ENCODE data around the gene C1orf116.

C1orf116 gene

GRCh38 chr1:207077470-207078377 is 45.2 kb upstream of the C1orf116 start:
- DNase-seq (ENCODE audit: low read depth, low spot score): peak; percentile 23
- no peak overlapping the region for H3K4me3 ChIP-seq (ENCODE audit: low read depth, low read length)
- ChIA-PET CTCF (interaction anchor here (0.6 to 3.4 kb wide), 25 partner anchors 8 to 343 kb away, joined by 3 to 14 read pairs (median 4); partner anchors contain the start of genes C4BPB and PFKFB2), POLR2A (no interaction called here)
- TF ChIP-seq CTCF (IDR thresholded peaks at IDR 0.05; ENCODE audit: insufficient read depth, low read length, missing control alignments): peak; percentile 86

- CTCF ChIA-PET: interaction anchor here (0.9 to 3.0 kb wide), 7 partner anchors 16 to 328 kb away, joined by 3 to 9 read pairs (median 4); partner anchors contain the start of gene PFKFB2
- POLR2A ChIA-PET: no interaction called here
Observed at GRCh38 chr1:207077012-207077411, 44.5 kb upstream of the C1orf116 start.

GRCh38 chr1:207076181-207076955 is 43.8 kb upstream of the C1orf116 start:
- H3K4me3 ChIP-seq (ENCODE audit: low read depth, low read length): no peak overlapping the region
- CTCF ChIA-PET: interaction anchor here (0.9 to 3.5 kb wide), 10 partner anchors 8 to 329 kb away, joined by 3 to 17 read pairs (median 4); partner anchors contain the start of gene PFKFB2
- DNase-seq (ENCODE audit: low read depth, low spot score): no peak
- TF ChIP-seq CTCF (IDR thresholded peaks at IDR 0.05; ENCODE audit: insufficient read depth, low read length, missing control alignments): no peak
- POLR2A ChIA-PET: no interaction called here

More at GRCh38 chr1:207077012-207077411, 44.5 kb upstream of the C1orf116 start:
- DNase-seq (ENCODE audit: low read depth, low spot score): no peak
- no peak for TF ChIP-seq CTCF (IDR thresholded peaks at IDR 0.05; ENCODE audit: insufficient read depth, low read length, missing control alignments)
- H3K4me3 ChIP-seq (ENCODE audit: low read depth, low read length): no peak overlapping the region

- H3K4me3 ChIP-seq (ENCODE audit: low read depth, low read length): no peak overlapping the region
- DNase-seq (ENCODE audit: low read depth, low spot score): no peak
- ChIA-PET POLR2A (no interaction called here), CTCF (interaction anchor here (0.7 to 3.5 kb wide), 8 partner anchors 16 to 546 kb away, joined by 3 to 17 read pairs (median 4); no protein-coding TSS in a partner anchor)
- TF ChIP-seq CTCF (IDR thresholded peaks at IDR 0.05; ENCODE audit: insufficient read depth, low read length, missing control alignments): no peak
Observed at GRCh38 chr1:207073906-207074820, 41.6 kb upstream of the C1orf116 start.

- CTCF ChIA-PET: interaction anchor here (1.0 to 2.5 kb wide), 3 partner anchors 10 to 23 kb away, joined by 4 to 10 read pairs (median 4); no protein-coding TSS in a partner anchor
- no peak for TF ChIP-seq CTCF (IDR thresholded peaks at IDR 0.05; ENCODE audit: insufficient read depth, low read length, missing control alignments)
- DNase-seq (ENCODE audit: low read depth, low spot score): no peak
- POLR2A ChIA-PET: no interaction called here
- H3K4me3 ChIP-seq (ENCODE audit: low read depth, low read length): no peak overlapping the region
Observed at GRCh38 chr1:207072233-207072632, 39.7 kb upstream of the C1orf116 start.

Data from AG04449 (cell line).